Stimulated activated CD4-positive, alpha-beta T cell treated with anti-CD3 and anti-CD28 coated beads, TNF-alpha, amount 100 ng/mL, for 4 hours (primary cell): ENCODE measurements around the gene PHF21B.
"Not testable (repeated sequence)": the region's sequence is repeated elsewhere in the genome, so short reads cannot be mapped to it uniquely, and the experiment has no call there.

ENCODE experiments used
- DNase-seq, 3 experiments: peaks; one replicate each; pipeline ENCODE4 v3.0.0-alpha.2; 2020; ENCODE audit warnings: low read depth in 3 of 3

Gene PHF21B

GRCh38 chr22:44961682-44962081, 48.1 kb downstream of the PHF21B start:
- not testable (repeated sequence) for DNase-seq

GRCh38 chr22:44956840-44957767, 52.7 kb downstream of the PHF21B start:
- no peak for DNase-seq

GRCh38 chr22:44955102-44955501, 54.7 kb downstream of the PHF21B start:
- no peak for DNase-seq

GRCh38 chr22:44954149-44954548, 55.7 kb downstream of the PHF21B start:
- no peak for DNase-seq

- DNase-seq = no peak
Observed at GRCh38 chr22:44952863-44953746, 56.7 kb downstream of the PHF21B start.

GRCh38 chr22:44951510-44951816, 58.3 kb downstream of the PHF21B start:
- no peak for DNase-seq

GRCh38 chr22:44950806-44951509, 58.8 kb downstream of the PHF21B start:
- no peak for DNase-seq

- DNase-seq = no peak
Observed at GRCh38 chr22:44947846-44948245, 62.0 kb downstream of the PHF21B start.

- DNase-seq = no peak
Observed at GRCh38 chr22:44947049-44947448, 62.8 kb downstream of the PHF21B start.

GRCh38 chr22:44944883-44945601, 64.8 kb downstream of the PHF21B start:
- DNase-seq = no peak

- no peak for DNase-seq
Observed at GRCh38 chr22:44943701-44944324, 66.0 kb downstream of the PHF21B start.

GRCh38 chr22:44942979-44943700, 66.7 kb downstream of the PHF21B start:
- DNase-seq = no peak

GRCh38 chr22:44942056-44942455, 67.7 kb downstream of the PHF21B start:
- no peak for DNase-seq

GRCh38 chr22:44941207-44941606, 68.6 kb downstream of the PHF21B start:
- DNase-seq = no peak

GRCh38 chr22:44940130-44940529, 69.7 kb downstream of the PHF21B start:
- DNase-seq = no peak

GRCh38 chr22:44939451-44939850, 70.4 kb downstream of the PHF21B start:
- DNase-seq = no peak

- DNase-seq = no peak
Observed at GRCh38 chr22:44938886-44939285, 70.9 kb downstream of the PHF21B start.

GRCh38 chr22:44937216-44937615, 72.6 kb downstream of the PHF21B start:
- DNase-seq = no peak

- DNase-seq = no peak
Observed at GRCh38 chr22:44936201-44936600, 73.6 kb downstream of the PHF21B start.

- DNase-seq = no peak
Observed at GRCh38 chr22:44935724-44936123, 74.1 kb downstream of the PHF21B start.

- no peak for DNase-seq
Observed at GRCh38 chr22:44934454-44934735, 75.4 kb downstream of the PHF21B start.
